ENCODE results near the gene PBX1.
A peak's percentile ranks its signal among the peaks of the same experiment; 100 is the strongest.

PBX1 gene

DNA sequence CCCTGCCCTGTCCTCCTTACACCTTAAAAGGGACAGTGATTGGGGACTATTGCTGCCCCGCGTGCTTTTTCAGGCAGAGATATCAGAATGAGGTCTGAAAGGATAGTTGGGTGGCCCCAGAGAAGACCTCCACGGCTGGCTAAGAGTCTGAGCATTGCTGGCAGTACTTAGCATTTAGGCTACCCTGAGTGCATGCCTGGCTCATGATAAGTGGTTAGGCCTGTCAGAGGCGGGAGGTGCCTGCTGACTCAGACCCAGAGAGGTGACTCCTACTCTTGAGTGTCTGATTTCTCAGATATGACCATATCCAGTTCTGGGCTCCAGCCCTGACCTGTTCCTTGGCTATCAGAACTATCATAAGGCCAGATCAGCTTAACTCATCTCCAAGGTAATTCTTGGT lies 213.7 kb downstream of the PBX1 start:
- DNase-seq = no peak

DNA sequence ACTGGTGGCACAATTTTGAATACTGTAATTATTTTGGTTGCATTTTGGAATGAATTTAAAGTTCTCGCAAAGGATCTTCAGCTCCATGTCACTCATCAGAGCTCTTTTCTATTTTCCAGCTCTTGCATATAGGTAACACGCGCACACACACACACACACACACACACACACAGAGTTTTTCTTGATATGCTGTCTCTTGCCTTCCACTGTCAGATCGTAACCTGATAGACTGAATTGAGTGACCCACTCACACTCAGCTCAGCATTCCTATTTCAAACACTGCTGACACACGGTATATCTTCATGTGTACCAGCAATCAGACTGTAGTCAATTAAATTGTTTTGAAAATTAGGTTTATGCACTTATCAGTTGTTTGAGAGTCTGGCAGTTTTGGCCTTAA lies 214.1 kb downstream of the PBX1 start:
- no peak for DNase-seq

DNA sequence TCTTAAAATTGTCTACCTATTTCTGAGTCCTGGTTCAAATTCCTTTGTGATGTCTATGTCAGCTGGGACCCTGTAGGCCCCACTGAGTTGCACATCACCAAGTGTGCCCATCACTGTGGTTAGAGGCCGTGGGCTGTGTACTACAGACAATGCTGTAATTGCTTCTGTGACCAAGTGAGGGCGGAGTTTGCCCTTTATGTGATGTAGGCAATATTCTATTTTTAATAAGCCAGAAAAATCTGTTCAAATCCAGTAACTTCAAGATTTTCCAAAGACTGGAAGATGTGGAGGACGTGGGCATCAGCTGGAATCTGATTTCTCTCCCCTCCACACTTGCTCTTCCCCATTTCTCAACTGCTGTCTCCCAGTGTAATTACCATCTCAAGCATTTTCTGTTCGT lies 215.4 kb downstream of the PBX1 start:
- DNase-seq = no peak

DNA sequence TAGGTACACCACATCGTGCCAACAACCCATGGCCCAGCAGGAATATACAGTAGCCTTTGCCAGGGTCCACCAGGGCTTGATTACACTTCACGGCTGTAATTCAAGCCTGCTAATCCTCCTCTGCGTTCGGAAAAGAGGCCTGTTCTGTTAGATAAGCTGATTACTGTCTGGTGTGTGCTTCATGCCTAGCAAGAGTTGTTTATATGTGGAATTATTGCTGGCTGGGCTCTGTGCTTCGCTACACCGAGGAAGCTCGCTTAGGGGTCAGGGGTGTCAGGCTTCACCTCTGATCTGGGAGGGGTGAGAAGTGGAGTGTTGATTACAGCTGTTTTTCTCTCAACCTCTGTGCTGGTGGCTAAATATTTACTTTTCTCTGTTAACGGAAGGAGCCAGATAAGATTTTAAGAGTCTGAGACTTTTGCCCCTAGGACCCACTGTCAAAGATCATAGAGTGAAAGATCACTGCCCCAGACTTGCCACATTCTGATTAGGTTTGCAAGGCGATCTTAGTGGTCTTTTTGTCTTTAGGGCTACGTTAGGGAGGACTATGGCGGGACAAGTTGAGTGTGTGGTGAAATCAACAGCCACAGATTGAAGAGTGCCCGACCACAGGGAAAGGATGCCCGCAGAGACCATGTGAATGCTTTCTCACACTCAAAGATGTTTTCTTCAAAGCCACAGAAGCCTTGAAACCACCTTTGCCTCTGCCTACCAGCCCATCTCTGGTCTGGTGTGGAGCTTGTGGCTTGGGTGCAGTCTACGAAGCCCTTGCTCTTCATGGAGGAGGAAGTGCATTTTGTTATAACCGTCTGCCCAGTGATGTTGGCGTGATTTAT lies 216.1 kb downstream of the PBX1 start:
- no peak for DNase-seq

DNA sequence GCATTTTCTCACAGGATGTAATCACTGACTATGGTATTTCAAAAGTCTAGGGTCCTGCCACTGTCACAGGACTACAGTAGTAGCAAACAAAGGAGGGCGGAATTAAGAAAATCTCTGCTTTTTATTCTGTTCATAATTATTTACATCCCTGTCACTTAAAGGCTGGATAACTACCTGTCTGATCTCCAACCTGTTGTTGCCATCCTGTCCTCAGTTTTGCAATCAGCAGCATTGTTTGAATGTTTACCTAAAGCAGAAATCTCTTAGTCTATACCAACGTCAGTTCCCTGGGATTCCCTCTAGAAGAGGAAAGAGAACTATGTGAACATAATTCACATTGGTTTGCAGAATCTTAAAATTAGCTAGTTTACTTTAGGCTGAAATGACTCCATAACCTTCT lies 218.5 kb downstream of the PBX1 start:
- DNase-seq = no peak

DNA sequence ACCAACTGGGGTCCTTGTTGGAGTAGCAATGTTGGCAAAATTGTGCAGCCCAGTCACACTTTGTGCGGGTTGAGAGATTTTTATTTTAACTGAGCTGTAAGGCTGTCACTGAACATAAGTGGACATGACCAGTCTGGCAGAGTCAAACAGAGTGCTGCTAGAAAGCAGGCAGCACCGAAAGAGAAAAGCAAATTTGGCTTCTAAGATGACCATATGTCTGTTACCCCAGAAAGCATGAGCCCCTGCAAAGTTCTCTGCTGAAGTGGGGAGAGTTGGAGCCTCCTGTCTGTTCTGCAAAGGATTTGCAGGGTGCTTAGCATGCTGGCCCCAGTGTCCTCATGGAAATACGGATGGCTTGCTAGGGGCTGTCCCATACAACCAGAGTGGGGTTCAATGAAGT lies 220.4 kb downstream of the PBX1 start:
- DNase-seq = no peak

GRCh38 chr1:164780111-164780812 lies 221.3 kb downstream of the PBX1 start:
- DNase-seq = no peak

DNA sequence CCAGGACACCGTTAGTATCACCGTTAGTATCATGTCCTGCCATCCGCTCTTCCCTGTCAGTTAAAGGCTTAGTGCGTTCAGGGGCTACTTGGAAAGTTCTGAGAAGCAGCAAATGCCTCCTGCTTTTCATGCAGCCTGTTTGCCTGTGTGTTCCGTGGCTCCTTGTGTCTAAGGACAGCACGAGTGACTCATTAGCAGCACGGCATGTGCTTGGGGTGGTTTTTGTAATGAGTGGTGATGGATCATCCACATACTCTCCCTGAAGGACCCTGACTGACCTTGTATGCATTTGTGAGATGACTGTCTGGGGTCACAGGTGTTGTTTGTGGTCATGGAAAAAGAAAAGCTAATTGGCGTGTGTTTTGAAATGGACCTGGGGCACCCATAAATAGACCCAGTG lies 221.9 kb downstream of the PBX1 start:
- no peak for DNase-seq

DNA sequence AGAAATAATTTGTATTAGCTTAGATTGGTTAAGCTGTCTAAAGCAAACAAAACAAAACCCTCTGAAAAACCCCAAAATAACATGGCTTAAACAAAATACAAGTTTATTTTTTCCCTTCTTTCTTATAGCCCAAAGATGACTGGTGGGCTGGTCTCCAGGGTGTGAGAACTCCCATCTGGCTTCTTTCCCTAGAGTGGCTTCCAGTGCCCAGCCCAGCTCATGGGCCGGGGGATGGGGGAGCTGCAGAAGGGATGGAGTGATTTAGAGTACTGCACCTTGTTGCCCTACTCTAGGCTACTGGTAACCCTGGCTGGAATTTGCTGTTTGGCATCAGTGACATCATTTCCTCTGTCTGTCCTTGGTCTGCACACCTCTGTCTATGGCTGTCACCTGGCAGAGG lies 223.0 kb downstream of the PBX1 start:
- peak in 3 of 56 donors; percentile 10 to 17 (median 13) for DNase-seq

DNA sequence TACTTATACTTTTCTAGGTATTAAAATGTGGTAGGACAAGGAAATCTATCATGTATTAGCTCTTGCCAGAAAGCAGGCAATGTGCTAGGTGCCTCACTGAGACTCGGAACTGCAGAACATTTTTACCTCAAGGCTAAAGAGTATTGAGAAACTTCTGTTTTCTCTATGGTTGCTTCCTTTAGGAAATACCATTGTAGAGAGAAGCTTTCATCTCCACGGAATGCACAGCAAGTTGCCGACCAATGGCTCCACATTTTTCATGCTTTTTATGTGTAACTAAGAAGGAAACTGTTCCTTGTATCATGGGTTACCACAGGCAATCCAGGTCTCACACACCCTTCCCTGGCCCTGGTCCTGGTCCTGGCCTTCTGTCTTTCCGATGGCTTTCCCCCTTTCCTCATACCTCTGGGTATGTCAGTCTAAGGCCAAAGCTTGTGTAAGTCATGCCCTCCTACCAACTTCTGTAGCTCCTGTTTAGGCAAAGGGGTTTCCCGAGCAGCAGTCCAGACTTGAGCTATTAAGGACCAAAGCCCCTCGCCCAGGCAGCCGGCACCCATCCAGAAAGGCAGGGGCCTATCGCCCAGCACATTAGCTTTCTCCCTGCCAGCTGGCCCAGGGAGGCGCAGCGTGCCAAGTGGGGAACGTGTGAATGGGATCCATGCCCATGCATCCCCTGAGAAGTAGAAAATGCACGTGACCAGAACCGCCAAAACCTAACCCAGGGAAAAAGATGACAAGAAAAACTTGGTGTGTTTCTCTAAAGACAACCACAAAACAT lies 225.0 kb downstream of the PBX1 start:
- peak in 16 of 56 donors; percentile 8 to 52 (median 29) for DNase-seq

DNA sequence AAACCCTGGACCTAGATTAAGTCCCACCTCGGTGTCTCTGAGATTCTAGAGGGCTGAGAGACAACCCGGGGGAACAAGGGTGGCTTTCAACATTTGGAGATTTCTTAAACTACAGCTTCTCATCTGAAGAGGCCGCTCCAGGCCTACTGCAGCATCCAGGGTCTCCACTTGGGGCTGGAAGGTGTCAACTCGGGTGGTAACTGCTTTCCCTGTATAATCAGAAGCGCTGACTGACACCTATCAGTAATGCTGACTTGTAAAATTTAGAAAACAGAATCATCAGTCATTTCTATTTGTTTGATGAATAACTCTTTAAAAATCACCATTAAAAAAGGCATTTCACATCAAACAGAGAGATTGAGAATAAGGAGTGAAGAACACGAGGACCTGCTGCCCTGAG lies 226.0 kb downstream of the PBX1 start:
- no peak for DNase-seq

GRCh38 chr1:164785841-164786534 lies 227.0 kb downstream of the PBX1 start:
- DNase-seq = no peak

GRCh38 chr1:164786980-164787833 lies 228.2 kb downstream of the PBX1 start:
- DNase-seq = peak; percentile 29 to 90 (median 74)

GRCh38 chr1:164787834-164788231 lies 228.8 kb downstream of the PBX1 start:
- no peak for DNase-seq

DNA sequence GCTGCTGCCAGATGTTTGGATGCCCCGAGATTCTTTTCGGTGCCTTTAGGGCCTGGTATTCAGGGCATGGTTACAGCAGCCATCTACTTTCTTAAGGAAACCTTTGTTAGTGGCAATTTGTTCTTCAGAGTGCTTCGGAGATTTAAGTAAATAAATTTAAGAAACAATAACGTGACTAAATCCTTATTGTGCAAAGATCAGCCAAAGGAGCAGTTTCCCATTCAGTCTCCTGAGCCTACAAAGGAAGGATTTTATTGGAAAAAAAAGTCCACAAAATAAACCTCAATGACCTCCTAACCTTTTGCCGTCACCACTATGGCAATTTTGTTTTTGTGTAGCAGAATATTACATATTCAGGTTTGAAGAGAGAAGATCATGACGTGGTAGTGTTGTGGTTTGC lies 231.1 kb downstream of the PBX1 start:
- no peak for DNase-seq

- no peak for DNase-seq
Observed at GRCh38 chr1:164792410-164793004, 233.5 kb downstream of the PBX1 start.

DNA sequence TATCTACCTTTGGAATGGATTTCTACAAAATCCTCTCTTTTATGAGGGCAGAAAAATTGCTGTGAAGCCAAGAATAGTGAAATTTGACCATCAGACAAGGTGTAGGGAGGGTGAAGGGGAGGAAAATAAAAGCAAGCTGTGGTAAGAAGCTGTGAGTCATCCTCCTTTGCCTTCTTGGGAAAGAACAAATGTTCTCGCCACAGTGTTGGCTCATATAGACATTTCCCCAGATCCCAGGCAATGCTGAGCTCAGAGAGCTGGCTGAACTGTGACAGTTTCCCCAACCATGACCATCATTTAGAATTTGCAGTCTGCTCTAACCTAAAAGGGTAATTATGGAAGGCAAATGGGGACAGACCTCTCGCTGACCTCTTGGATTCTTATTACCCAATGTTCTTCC lies 235.4 kb downstream of the PBX1 start:
- DNase-seq = no peak

GRCh38 chr1:164796916-164797315 lies 237.9 kb downstream of the PBX1 start:
- no peak for DNase-seq

- DNase-seq = peak in 32 of 56 donors; percentile 10 to 77 (median 40)
Observed at GRCh38 chr1:164801246-164801731, 242.3 kb downstream of the PBX1 start.
